Kidney tubule cell (primary cell): Measurements from ENCODE around the gene CFAP74.

ENCODE experiments used
- DNase-seq: peaks from one replicate; pipeline ENCODE4 v3.0.0-alpha.2; 2018; ENCODE audit warnings: low spot score

Gene CFAP74

DNA sequence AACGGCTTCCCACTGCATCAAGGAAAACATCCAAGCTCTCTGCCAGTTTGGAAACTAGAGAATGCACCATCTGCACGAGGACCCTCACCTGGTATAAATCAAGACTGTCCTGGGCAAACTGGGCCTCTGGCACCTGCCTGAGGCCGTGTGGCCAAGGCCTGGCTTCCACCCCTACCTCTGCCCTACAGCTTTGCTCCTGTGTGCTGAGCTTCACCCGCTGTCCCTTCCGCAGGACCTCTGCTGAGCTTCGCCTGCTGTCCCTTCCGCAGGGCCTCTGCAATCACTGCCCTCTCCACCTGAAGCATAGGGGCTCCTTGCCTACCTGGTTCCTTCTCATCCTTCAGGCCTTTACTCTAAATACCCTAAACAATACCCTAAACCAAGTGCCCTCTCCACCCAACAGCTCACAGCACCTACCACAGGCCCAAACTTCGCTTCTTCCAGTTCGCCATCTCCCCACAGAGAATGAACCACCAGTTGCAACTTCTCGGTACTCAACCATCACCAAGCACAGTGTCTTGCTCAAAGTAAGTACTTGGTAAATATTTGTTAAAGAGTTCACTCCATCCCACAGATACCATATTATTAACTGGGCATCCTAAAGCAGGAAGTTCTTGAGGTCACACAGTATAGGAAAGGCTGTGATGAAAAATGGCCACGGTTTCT, 131.1 kb downstream of the CFAP74 start:
- no peak for DNase-seq
